K562 (cell line): ENCODE measurements around the gene ZP3. TPM values are rescaled to one million over a fixed set of nuclear protein-coding genes. Genes with fewer than 3 reads are reported as not detected.
A peak's percentile ranks its signal among the peaks of the same experiment; 100 is the strongest.

Source experiments
- ATAC-seq: fragments of 200-7000 bp; cut with Tn5 transposase; 3 replicates; pipeline ENCODE4 v1.9.1; 2020; ENCODE audit warnings: moderate library complexity
- BruUV-seq: library from RNA; stranded (reverse); fragments of 400-500 nt; replicated peaks from 2 replicates; lab custom pipeline; 2021; lab: Mats Ljungman, UMichigan
- CTCF ChIA-PET: fragments of 300-600 bp; formaldehyde crosslinking; extraction: SDS; loops from one replicate; lab custom pipeline; 2021; ENCODE audit warnings: low intra/inter-chr PET ratio; lab: Yijun Ruan, JAX
- POLR2A ChIA-PET: fragments of 300-600, 350-650 bp; sonication (Branson Sonifier 250); formaldehyde crosslinking; extraction: SDS; loops from one replicate; lab custom pipeline; 2021; ENCODE audit warnings: antibody characterized with exemption, inconsistent platforms; lab: Yijun Ruan, JAX
- DNase-seq, 4 experiments: peaks; one replicate each; pipeline versions ENCODE4 v3.0.0 to v3.0.0-alpha.2; 2011 to 2018; ENCODE audit warnings: low spot score in 3 of 4, mixed read lengths in 3 of 4; ENCODE audit errors: extremely low read depth in 1 of 4
- FAIRE-seq: peaks from 2 replicates; lab custom pipeline; 2011; peaks lifted over from hg19 to GRCh38; lab: Jason Lieb, UNC
- H2AFZ ChIP-seq: 2 replicates; pipeline ENCODE4 v1.6.0; 2011; ENCODE audit warnings: low read depth, low read length, control low read depth, inconsistent platforms
- H3K27ac ChIP-seq: fragments of 200-600 bp; 3 replicates; pipeline ENCODE4 v1.8.0; 2011; ENCODE audit warnings: low read depth, mild to moderate bottlenecking, control low read depth, inconsistent platforms, low read length, moderate library complexity, mixed read lengths; ENCODE audit errors: extremely low read depth
- H3K27me3 ChIP-seq, 2 experiments: fragments of 300-600 bp in 1 of 2; 2 replicates in 1 of 2; 3 replicates in 1 of 2; pipeline versions ENCODE4 v1.6.0 to v1.8.0; 2011; ENCODE audit warnings: inconsistent platforms in 2 of 2, low read length in 2 of 2, mild to moderate bottlenecking in 1 of 2, mixed read lengths in 1 of 2, moderate library complexity in 1 of 2; ENCODE audit not compliant: control insufficient read depth in 2 of 2, insufficient read depth in 2 of 2
- H3K36me3 ChIP-seq: fragments of 300-600 bp; 3 replicates; pipeline ENCODE4 v1.8.0; 2011; ENCODE audit warnings: mild to moderate bottlenecking, low read length, inconsistent platforms; ENCODE audit not compliant: control insufficient read depth, insufficient read depth
- H3K4me1 ChIP-seq, 2 experiments: fragments of 200-600 bp in 1 of 2; replicated peaks in 1 of 2; 2 replicates in 1 of 2; 3 replicates in 1 of 2; pipeline versions ENCODE4 v1.5.1 to v1.8.0; 2011; ENCODE audit warnings: inconsistent platforms in 2 of 2, low read length in 2 of 2, mild to moderate bottlenecking in 1 of 2, mixed read lengths in 1 of 2, moderate library complexity in 1 of 2; ENCODE audit not compliant: control insufficient read depth in 2 of 2, insufficient read depth in 2 of 2
- H3K4me2 ChIP-seq: 2 replicates; pipeline ENCODE4 v1.6.1; 2011; ENCODE audit warnings: low read length, control low read depth, inconsistent platforms, mixed read lengths; ENCODE audit not compliant: insufficient read depth
- H3K4me3 ChIP-seq: fragments of 200-600 bp; sonication (generic), shearing (Covaris generic); 2 replicates; pipeline ENCODE4 v1.5.1; 2016; ENCODE audit warnings: control low read depth, inconsistent platforms
- H3K79me2 ChIP-seq: fragments of 200-600 bp; 3 replicates; pipeline ENCODE4 v1.8.0; 2011; ENCODE audit warnings: low read length, inconsistent platforms; ENCODE audit not compliant: control insufficient read depth, insufficient read depth
- H3K9ac ChIP-seq, 2 experiments: 2 replicates each; pipeline versions ENCODE4 v1.6.0 to v1.6.1; 2011; ENCODE audit warnings: low read depth in 2 of 2, low read length in 2 of 2, control low read depth in 1 of 2, inconsistent platforms in 1 of 2, mild to moderate bottlenecking in 1 of 2, mixed read lengths in 1 of 2; ENCODE audit not compliant: insufficient read depth in 1 of 2
- H3K9me1 ChIP-seq: one replicate; pipeline ENCODE4 v1.6.0; 2011; ENCODE audit warnings: inconsistent platforms, mild to moderate bottlenecking, low read length, moderate library complexity; ENCODE audit not compliant: control insufficient read depth, insufficient read depth
- H3K9me3 ChIP-seq: replicated peaks from 2 replicates; pipeline ENCODE4 v1.5.1; 2011; ENCODE audit warnings: low read depth, low read length, inconsistent platforms; ENCODE audit not compliant: control insufficient read depth, insufficient read depth
- H4K20me1 ChIP-seq: replicated peaks from 2 replicates; pipeline ENCODE4 v1.6.1; 2011; ENCODE audit warnings: low read length, inconsistent platforms, mixed read lengths; ENCODE audit not compliant: control insufficient read depth, insufficient read depth
- CEBPB ChIP-seq: fragments of 450-650 bp; IDR thresholded peaks from 2 replicates; pipeline ENCODE4 v1.6.1; 2016; ENCODE audit warnings: missing genetic modification characterization, missing compliant biosample characterization
- CEBPG ChIP-seq, 3 experiments: fragments of 200-800 bp in 1 of 3; sonication (Bioruptor generic) in 1 of 3; sonication (generic) in 1 of 3; formaldehyde crosslinking in 1 of 3; IDR thresholded peaks in 2 of 3; conservative IDR thresholded peaks in 1 of 3; 2 replicates each; pipeline versions ENCODE4 v1.6.1 to v1.8.0; 2016 to 2022; ENCODE audit warnings: missing compliant biosample characterization in 2 of 3, missing genetic modification characterization in 2 of 3, mild to moderate bottlenecking in 1 of 3, missing genetic modification reagents in 1 of 3
- E2F3 ChIP-seq: fragments of 250-450 bp; sonication (Bioruptor Pico); IDR thresholded peaks from 2 replicates; pipeline ENCODE4 v1.4.0; 2020; ENCODE audit warnings: mild to moderate bottlenecking
- MXI1 ChIP-seq: IDR thresholded peaks from 2 replicates; pipeline ENCODE4 v1.6.1; 2011; ENCODE audit warnings: low read depth, mild to moderate bottlenecking, improper control_type of control experiment, low read length
- NFE2 ChIP-seq: IDR thresholded peaks from 2 replicates; pipeline ENCODE4 v1.6.1; 2014; ENCODE audit warnings: antibody characterized with exemption, low read depth
- TFAM ChIP-seq: fragments of 250-450 bp; sonication (Bioruptor Pico); conservative IDR thresholded peaks from 2 replicates; pipeline ENCODE4 v1.5.0; 2021; ENCODE audit warnings: mild to moderate bottlenecking, moderate library complexity
- WGBS: fragments of 100-300 bp; shearing (Covaris generic); methylation state at CpG from one replicate; pipeline ENCODE4 v1.1.6; 2016; ENCODE audit warnings: low coverage, mixed read lengths; ENCODE audit not compliant: insufficient coverage; ENCODE audit errors: missing lambda C conversion rate; 5-methylcytosine and 5-hydroxymethylcytosine counted together
- in situ Hi-C: fragments of 300-500 bp; cut with MboI; formaldehyde crosslinking; loops from 4 replicates; pipeline ENCODE4 v1.15.0; 2018; ENCODE audit warnings: inconsistent platforms, mixed read lengths
- intact Hi-C: fragments of 100-400 bp; cut with micrococcal nuclease; formaldehyde crosslinking; loops from 2 replicates; pipeline ENCODE4 v1.14.2; 2022
- polyA plus RNA-seq, 8 experiments: library from polyadenylated mRNA; depleted of rRNA in 4 of 8; stranded (reverse) in 5 of 8; unstranded in 3 of 8; fragments of >200 nt; fragmentation: Nextera tagmentation in 2 of 8; fragmentation: Illumina TruSeq in 1 of 8; extraction: Ambion mirVana in 2 of 8; extraction: Trizol in 1 of 8; gene quantifications; 2 replicates each; pipeline versions ENCODE4 v1.2.1 to v1.2.3, GENCODE V29; 2011 to 2014; ENCODE audit warnings: inconsistent platforms in 1 of 8, missing spikeins in 1 of 8
- total RNA-seq, 7 experiments: library from RNA; depleted of rRNA in 6 of 7; stranded (reverse); fragments of >200 nt in 6 of 7; fragmentation: Illumina TruSeq in 2 of 7; extraction: Trizol in 2 of 7; gene quantifications; 2 replicates each; pipeline versions ENCODE4 v1.2.1 to v1.2.3, GENCODE V29; 2011 to 2021; ENCODE audit warnings: low replicate concordance in 1 of 7
- TF ChIP-seq, protein P1 (sequence below): sonication (generic); IDR thresholded peaks from 2 replicates; pipeline ENCODE4 v1.6.1; 2016
- TF ChIP-seq, protein P2 (sequence below), 2 experiments: fragments of 450-650 bp in 1 of 2; sonication (generic) in 1 of 2; formaldehyde crosslinking in 1 of 2; IDR thresholded peaks in 1 of 2; conservative IDR thresholded peaks in 1 of 2; 2 replicates each; pipeline versions ENCODE4 v1.6.1 to v1.8.1; 2016 to 2023; ENCODE audit warnings: mild to moderate bottlenecking in 2 of 2, moderate library complexity in 2 of 2, inconsistent platforms in 1 of 2, missing genetic modification reagents in 1 of 2

The ZP3 gene
- total and polyA plus RNA-seq, 9 of the 15 experiments (the other 6 are each of a cell fraction or from before 2014, with no cell fraction given): 1.4 to 3.8 (median 2.4) TPM

DNA sequence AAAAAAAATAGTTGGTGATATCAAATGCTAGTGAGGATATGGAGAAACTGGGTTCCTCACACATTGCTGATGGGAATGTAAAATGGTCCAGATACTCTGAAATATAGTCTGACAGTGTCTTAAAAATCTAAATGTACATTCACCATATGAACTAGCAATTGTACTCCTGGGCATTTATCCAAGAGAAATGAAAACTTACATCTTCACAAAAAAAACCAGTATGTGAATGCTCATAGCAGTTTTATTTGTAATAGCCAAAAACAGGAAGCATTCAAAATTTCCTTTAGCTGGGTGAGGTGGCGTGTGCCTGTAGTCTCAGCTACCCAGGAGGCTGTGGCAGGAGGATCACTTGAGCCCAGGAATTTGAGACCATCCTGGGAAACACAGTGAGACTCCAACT lies 13.1 kb upstream of the ZP3 start:
- 95% methylated on average over 1 of the region's 1 CpG for WGBS
- no peak overlapping the region for H3K4me3 ChIP-seq
- H2AFZ ChIP-seq: no peak overlapping the region
- CTCF ChIA-PET: no interaction called here
- H3K4me1 ChIP-seq: peaks cover 10 to 16% of the 10 kb centered on the region in 2 experiments; a peak in 3 of 5 replicates
- no peak for FAIRE-seq
- BruUV-seq: no TSS peak
- H3K36me3 ChIP-seq: peaks cover 4% of the 10 kb centered on the region; the same call in 2 of the 3 replicates
- no peaks in the 10 kb centered on the region for H3K9me3 ChIP-seq
- POLR2A ChIA-PET: interaction anchor here (0.7 to 1.6 kb wide), 5 partner anchors 10 to 358 kb away, joined by 3 to 6 read pairs (median 3); no protein-coding TSS in a partner anchor
- no peaks in the 10 kb centered on the region for H4K20me1 ChIP-seq
- H3K4me2 ChIP-seq: no peak overlapping the region
- no peak for DNase-seq
- no peak overlapping the region for H3K27ac ChIP-seq
- TF ChIP-seq NFE2 (no peak), MXI1 (no peak)
- TF ChIP-seq, protein P1, sequence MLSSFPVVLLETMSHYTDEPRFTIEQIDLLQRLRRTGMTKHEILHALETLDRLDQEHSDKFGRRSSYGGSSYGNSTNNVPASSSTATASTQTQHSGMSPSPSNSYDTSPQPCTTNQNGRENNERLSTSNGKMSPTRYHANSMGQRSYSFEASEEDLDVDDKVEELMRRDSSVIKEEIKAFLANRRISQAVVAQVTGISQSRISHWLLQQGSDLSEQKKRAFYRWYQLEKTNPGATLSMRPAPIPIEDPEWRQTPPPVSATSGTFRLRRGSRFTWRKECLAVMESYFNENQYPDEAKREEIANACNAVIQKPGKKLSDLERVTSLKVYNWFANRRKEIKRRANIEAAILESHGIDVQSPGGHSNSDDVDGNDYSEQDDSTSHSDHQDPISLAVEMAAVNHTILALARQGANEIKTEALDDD: no peak
- intact Hi-C loops (no loop called here), in situ Hi-C loops (no loop called here)
- no peaks in the 10 kb centered on the region for H3K27me3 ChIP-seq
- no peaks in the 10 kb centered on the region for H3K9me1 ChIP-seq
- no peak for ATAC-seq
- no peaks in the 10 kb centered on the region for H3K79me2 ChIP-seq
- no peak overlapping the region for H3K9ac ChIP-seq

DNA sequence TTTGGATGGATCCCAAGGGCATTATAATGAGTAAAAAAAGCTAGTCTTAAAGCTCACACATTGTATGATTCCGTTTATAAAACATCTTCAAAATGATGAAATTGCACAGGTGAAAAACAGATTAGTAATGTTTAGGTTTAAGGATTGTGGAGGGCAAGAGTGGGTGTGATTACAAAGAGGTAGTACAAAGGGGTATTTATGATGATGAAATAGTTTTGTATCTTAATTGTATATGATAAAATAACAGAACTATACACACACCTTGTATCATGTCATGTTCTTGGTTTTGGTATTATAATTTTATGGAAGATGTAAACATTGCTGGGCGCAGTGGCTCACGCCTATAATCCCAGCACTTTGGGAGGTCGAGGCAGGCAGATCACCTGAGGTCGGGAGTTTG lies 12.5 kb upstream of the ZP3 start:
- no peak overlapping the region for H2AFZ ChIP-seq
- no peaks in the 10 kb centered on the region for H3K27me3 ChIP-seq
- no peak overlapping the region for H3K27ac ChIP-seq
- H3K4me3 ChIP-seq: no peak overlapping the region
- peaks cover 10 to 16% of the 10 kb centered on the region in 2 experiments; a peak in 3 of 5 replicates for H3K4me1 ChIP-seq
- no peaks in the 10 kb centered on the region for H3K9me3 ChIP-seq
- peaks cover 4% of the 10 kb centered on the region; the same call in 2 of the 3 replicates for H3K36me3 ChIP-seq
- H3K79me2 ChIP-seq: no peaks in the 10 kb centered on the region
- DNase-seq (no peak), ATAC-seq (no peak), FAIRE-seq (no peak)
- TF ChIP-seq, protein P2, sequence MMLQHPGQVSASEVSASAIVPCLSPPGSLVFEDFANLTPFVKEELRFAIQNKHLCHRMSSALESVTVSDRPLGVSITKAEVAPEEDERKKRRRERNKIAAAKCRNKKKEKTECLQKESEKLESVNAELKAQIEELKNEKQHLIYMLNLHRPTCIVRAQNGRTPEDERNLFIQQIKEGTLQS (IDR thresholded peaks at IDR 0.05): peak; percentile 83
- TF ChIP-seq, protein P2 (CRISPR knock-in tag; conservative IDR thresholded peaks at IDR 0.05): no peak
- TF ChIP-seq CEBPB (peak; percentile 68), TFAM (CRISPR knock-in tag) (no peak), E2F3 (CRISPR knock-in tag) (no peak), CEBPG (CRISPR knock-in tag; IDR thresholded peaks at IDR 0.05) (no peak), CEBPG (tag; conservative IDR thresholded peaks at IDR 0.05 in 1 of 2, IDR thresholded peaks at IDR 0.05 in 1 of 2) (peak; percentile 48 to 73; a peak in 3 of 4 replicates)
- ChIA-PET CTCF (no interaction called here), POLR2A (interaction anchor here (0.7 to 1.6 kb wide), 5 partner anchors 11 to 96 kb away, joined by 3 to 6 read pairs (median 3); partner anchors contain the start of gene ZP3)
- intact Hi-C loops (no loop called here), in situ Hi-C loops (no loop called here)
- H3K9ac ChIP-seq: no peak overlapping the region
- 43% methylated on average over 5 of the region's 5 CpGs for whole genome bisulfite sequencing
- H3K9me1 ChIP-seq: no peaks in the 10 kb centered on the region
- no TSS peak for BruUV-seq
- no peak overlapping the region for H3K4me2 ChIP-seq
- H4K20me1 ChIP-seq: no peaks in the 10 kb centered on the region
